Fibroblast of the aortic adventitia (primary cell): ENCODE measurements around the gene TENT4A. TPM values are rescaled to one million over a fixed set of nuclear protein-coding genes. Genes with fewer than 3 reads are reported as not detected.
A peak's percentile ranks its signal among the peaks of the same experiment; 100 is the strongest.

Source experiments
- DNase-seq: peaks from one replicate; pipeline ENCODE4 v3.0.0-alpha.2; 2010; ENCODE audit warnings: low read depth
- H3K4me3 ChIP-seq: 2 replicates; pipeline ENCODE4 v1.5.1; 2011; ENCODE audit warnings: low read depth, mild to moderate bottlenecking, control low read depth, low read length, moderate library complexity
- CTCF ChIP-seq: IDR thresholded peaks from 2 replicates; pipeline ENCODE4 v1.5.1; 2011; ENCODE audit warnings: mild to moderate bottlenecking, low read length, control low read depth, inconsistent platforms; ENCODE audit not compliant: insufficient read depth
- total RNA-seq: library from RNA; depleted of rRNA; stranded (reverse); fragments of >200 nt; gene quantifications from 2 replicates; pipeline ENCODE4 v1.2.3, GENCODE V29; 2012; ENCODE audit warnings: low replicate concordance

The TENT4A gene
- total RNA-seq, 1 donor, result 21.4 TPM

- DNase-seq, result no peak
- no peak for TF ChIP-seq CTCF
- H3K4me3 ChIP-seq, result no peak overlapping the region
These were observed 75.2 kb downstream of the TENT4A start for GRCh38 chr5:6788439-6788838.

- no peak overlapping the region for H3K4me3 ChIP-seq
- peak; percentile 32 for TF ChIP-seq CTCF
- peak; percentile 36 for DNase-seq
These were observed 75.9 kb downstream of the TENT4A start for GRCh38 chr5:6788956-6789649.

- no peak for DNase-seq
- H3K4me3 ChIP-seq, result no peak overlapping the region
- no peak for TF ChIP-seq CTCF
These were observed 77.2 kb downstream of the TENT4A start for GRCh38 chr5:6790346-6790865.

- no peak for DNase-seq
- H3K4me3 ChIP-seq, result no peak overlapping the region
- TF ChIP-seq CTCF, result no peak
These were observed 77.8 kb downstream of the TENT4A start for GRCh38 chr5:6791031-6791430.

GRCh38 chr5:6792376-6792775, 79.1 kb downstream of the TENT4A start:
- H3K4me3 ChIP-seq, result no peak overlapping the region
- no peak for DNase-seq
- no peak for TF ChIP-seq CTCF

GRCh38 chr5:6792911-6793471, 79.8 kb downstream of the TENT4A start:
- no peak for TF ChIP-seq CTCF
- DNase-seq, result no peak
- no peak overlapping the region for H3K4me3 ChIP-seq
